ENCODE results near the gene GPR17.

GPR17 gene

GRCh38 chr2:127630096-127630863, 15.7 kb upstream of the GPR17 start:
- DNase-seq (ENCODE audit: low spot score), result no peak

- no peak for DNase-seq (ENCODE audit: low spot score)
Measured at GRCh38 chr2:127630864-127631540, 15.0 kb upstream of the GPR17 start.

GRCh38 chr2:127631541-127631996, 14.4 kb upstream of the GPR17 start:
- DNase-seq (ENCODE audit: low spot score), result no peak

- no peak for DNase-seq (ENCODE audit: low spot score)
Measured at GRCh38 chr2:127631997-127632581, 13.9 kb upstream of the GPR17 start.

GRCh38 chr2:127632592-127633489, 13.1 kb upstream of the GPR17 start:
- DNase-seq (ENCODE audit: low spot score), result no peak

- DNase-seq (ENCODE audit: low spot score), result no peak
Measured at GRCh38 chr2:127633556-127634065, 12.3 kb upstream of the GPR17 start.

GRCh38 chr2:127634066-127634617, 11.8 kb upstream of the GPR17 start:
- no peak for DNase-seq (ENCODE audit: low spot score)

- no peak for DNase-seq (ENCODE audit: low spot score)
Measured at GRCh38 chr2:127634626-127635379, 11.2 kb upstream of the GPR17 start.

- DNase-seq (ENCODE audit: low spot score), result no peak
Measured at GRCh38 chr2:127635380-127636237, 10.3 kb upstream of the GPR17 start.

GRCh38 chr2:127636248-127637235, 9.4 kb upstream of the GPR17 start:
- no peak for DNase-seq (ENCODE audit: low spot score)

- no peak for DNase-seq (ENCODE audit: low spot score)
Measured at GRCh38 chr2:127637236-127637630, 8.7 kb upstream of the GPR17 start.

- no peak for DNase-seq (ENCODE audit: low spot score)
Measured at GRCh38 chr2:127637725-127638252, 8.2 kb upstream of the GPR17 start.

GRCh38 chr2:127638361-127639110, 7.4 kb upstream of the GPR17 start:
- DNase-seq (ENCODE audit: low spot score), result no peak

- no peak for DNase-seq (ENCODE audit: low spot score)
Measured at GRCh38 chr2:127639111-127639474, 6.9 kb upstream of the GPR17 start.

GRCh38 chr2:127640082-127641072, 5.6 kb upstream of the GPR17 start:
- no peak for DNase-seq (ENCODE audit: low spot score)

- no peak for DNase-seq (ENCODE audit: low spot score)
Measured at GRCh38 chr2:127641133-127641532, 4.8 kb upstream of the GPR17 start.
